Fibroblast of lung (primary cell): Measurements from ENCODE around the gene ATP6V0E1. TPM values are rescaled to one million over a fixed set of nuclear protein-coding genes. Genes with fewer than 3 reads are reported as not detected.

Experiments
- DNase-seq, 2 donors: peaks; one replicate each; pipeline versions ENCODE4 v3.0.0 to v3.0.0-alpha.2; 2010; ENCODE audit warnings: low read depth in 2 of 2
- H2AFZ ChIP-seq: 2 replicates; pipeline ENCODE4 v1.5.1; 2012; ENCODE audit warnings: low read length, control low read depth, inconsistent platforms
- H3K27ac ChIP-seq: 2 replicates; pipeline ENCODE4 v1.5.1; 2011; ENCODE audit warnings: low read length, control low read depth; ENCODE audit not compliant: insufficient read depth
- H3K27me3 ChIP-seq: 2 replicates; pipeline ENCODE4 v1.5.1; 2011; ENCODE audit warnings: mild to moderate bottlenecking, low read length; ENCODE audit not compliant: control insufficient read depth, insufficient read depth
- H3K36me3 ChIP-seq: 2 replicates; pipeline ENCODE4 v1.5.1; 2011; ENCODE audit warnings: low read length; ENCODE audit not compliant: control insufficient read depth, insufficient read depth
- H3K4me1 ChIP-seq: 2 replicates; pipeline ENCODE4 v1.5.1; 2011; ENCODE audit warnings: low read length; ENCODE audit not compliant: control insufficient read depth, insufficient read depth; ENCODE audit errors: extremely low read depth
- H3K4me2 ChIP-seq: 2 replicates; pipeline ENCODE4 v1.5.1; 2011; ENCODE audit warnings: low read length, control low read depth; ENCODE audit not compliant: insufficient read depth; ENCODE audit errors: extremely low read depth
- H3K4me3 ChIP-seq, 4 experiments: fragments of 200-600 bp in 1 of 4; sonication (generic) in 1 of 4; replicated peaks in 1 of 4; 2 replicates each; pipeline ENCODE4 v1.5.1; 2011 to 2016; ENCODE audit warnings: low read length in 4 of 4, low read depth in 3 of 4, mild to moderate bottlenecking in 3 of 4, control low read depth in 2 of 4, inconsistent platforms in 1 of 4, mixed read lengths in 1 of 4; ENCODE audit not compliant: insufficient read depth in 1 of 4; ENCODE audit errors: control extremely low read depth in 1 of 4
- H3K79me2 ChIP-seq: 2 replicates; pipeline ENCODE4 v1.5.1; 2012; ENCODE audit warnings: mild to moderate bottlenecking, low read length, inconsistent platforms; ENCODE audit not compliant: control insufficient read depth, insufficient read depth
- H3K9ac ChIP-seq: 2 replicates; pipeline ENCODE4 v1.5.1; 2011; ENCODE audit warnings: mild to moderate bottlenecking, low read length, control low read depth; ENCODE audit not compliant: insufficient read depth
- H3K9me3 ChIP-seq: 2 replicates; pipeline ENCODE4 v1.5.1; 2012; ENCODE audit warnings: low read depth, low read length; ENCODE audit not compliant: control insufficient read depth, insufficient read depth
- H4K20me1 ChIP-seq: 2 replicates; pipeline ENCODE4 v1.5.1; 2011; ENCODE audit warnings: low read length; ENCODE audit not compliant: control insufficient read depth, insufficient read depth; ENCODE audit errors: extremely low read depth
- EZH2 ChIP-seq: IDR thresholded peaks from 2 replicates; pipeline ENCODE4 v1.5.1; 2012; ENCODE audit warnings: low read length, control low read depth, mild to moderate bottlenecking; ENCODE audit errors: missing control alignments
- polyA plus RNA-seq, 2 donors: library from polyadenylated mRNA; depleted of rRNA in 1 of 2; stranded (reverse) in 1 of 2; unstranded in 1 of 2; fragments of >200 nt; gene quantifications; 2 replicates each; pipeline ENCODE4 v1.2.1, GENCODE V29; 2011 to 2012; ENCODE audit warnings: missing spikeins in 1 of 2
- total RNA-seq: library from RNA; depleted of rRNA; stranded (reverse); fragments of >200 nt; gene quantifications from 2 replicates; pipeline ENCODE4 v1.2.1, GENCODE V29; 2014
- TF ChIP-seq, protein P1 (sequence below), 2 donors: IDR thresholded peaks in 1 of 2; conservative IDR thresholded peaks in 1 of 2; 1 replicate in 1 of 2; 2 replicates in 1 of 2; pipeline ENCODE4 v1.5.1; 2011 to 2012; ENCODE audit warnings: low read length in 2 of 2, control low read depth in 1 of 2, inconsistent platforms in 1 of 2, low read depth in 1 of 2, mild to moderate bottlenecking in 1 of 2

The ATP6V0E1 gene
- total and polyA plus RNA-seq, 2 donors (not counting 1 experiment from before 2014, with no cell fraction given): 377 to 635 TPM

DNA sequence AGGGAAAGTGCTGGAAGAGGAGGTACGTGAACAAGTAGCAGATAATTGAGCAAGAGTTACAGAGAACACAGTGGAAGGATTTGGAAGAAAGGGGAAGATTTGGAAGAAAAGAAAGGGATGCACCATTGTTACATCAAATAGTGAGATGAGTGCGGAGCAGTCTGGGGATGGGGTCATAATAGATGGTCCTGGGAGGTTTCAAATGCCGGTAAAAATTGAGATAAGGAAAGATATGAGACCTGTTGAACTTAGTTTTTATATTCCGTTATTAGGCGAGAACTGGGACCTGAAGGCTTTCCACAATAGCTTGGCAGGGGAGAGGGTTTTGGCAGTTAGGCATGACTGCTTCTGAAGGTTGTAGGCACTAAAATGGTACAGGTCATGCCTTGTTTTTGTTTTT lies 20.9 kb downstream of the ATP6V0E1 start:
- Histone ChIP-seq H3K36me3 (peaks cover 2% of the 10 kb centered on the region), H3K4me1 (peaks cover 4% of the 10 kb centered on the region), H3K9me3 (no peaks in the 10 kb centered on the region), H4K20me1 (no peaks in the 10 kb centered on the region), H3K4me2 (no peak overlapping the region), H3K4me3 (no peak overlapping the region), H2AFZ (no peak overlapping the region), H3K9ac (no peak overlapping the region), H3K27ac (no peak overlapping the region), H3K79me2 (peaks cover 49% of the 10 kb centered on the region), H3K27me3 (no peaks in the 10 kb centered on the region)
- no peak for TF ChIP-seq EZH2
- TF ChIP-seq, protein P1, sequence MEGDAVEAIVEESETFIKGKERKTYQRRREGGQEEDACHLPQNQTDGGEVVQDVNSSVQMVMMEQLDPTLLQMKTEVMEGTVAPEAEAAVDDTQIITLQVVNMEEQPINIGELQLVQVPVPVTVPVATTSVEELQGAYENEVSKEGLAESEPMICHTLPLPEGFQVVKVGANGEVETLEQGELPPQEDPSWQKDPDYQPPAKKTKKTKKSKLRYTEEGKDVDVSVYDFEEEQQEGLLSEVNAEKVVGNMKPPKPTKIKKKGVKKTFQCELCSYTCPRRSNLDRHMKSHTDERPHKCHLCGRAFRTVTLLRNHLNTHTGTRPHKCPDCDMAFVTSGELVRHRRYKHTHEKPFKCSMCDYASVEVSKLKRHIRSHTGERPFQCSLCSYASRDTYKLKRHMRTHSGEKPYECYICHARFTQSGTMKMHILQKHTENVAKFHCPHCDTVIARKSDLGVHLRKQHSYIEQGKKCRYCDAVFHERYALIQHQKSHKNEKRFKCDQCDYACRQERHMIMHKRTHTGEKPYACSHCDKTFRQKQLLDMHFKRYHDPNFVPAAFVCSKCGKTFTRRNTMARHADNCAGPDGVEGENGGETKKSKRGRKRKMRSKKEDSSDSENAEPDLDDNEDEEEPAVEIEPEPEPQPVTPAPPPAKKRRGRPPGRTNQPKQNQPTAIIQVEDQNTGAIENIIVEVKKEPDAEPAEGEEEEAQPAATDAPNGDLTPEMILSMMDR (conservative IDR thresholded peaks at IDR 0.05 in 1 of 2, IDR thresholded peaks at IDR 0.05 in 1 of 2; ENCODE audit: low read depth in 1 of 2, low read length in 2 of 2): no peak
- DNase-seq: no peak

DNA sequence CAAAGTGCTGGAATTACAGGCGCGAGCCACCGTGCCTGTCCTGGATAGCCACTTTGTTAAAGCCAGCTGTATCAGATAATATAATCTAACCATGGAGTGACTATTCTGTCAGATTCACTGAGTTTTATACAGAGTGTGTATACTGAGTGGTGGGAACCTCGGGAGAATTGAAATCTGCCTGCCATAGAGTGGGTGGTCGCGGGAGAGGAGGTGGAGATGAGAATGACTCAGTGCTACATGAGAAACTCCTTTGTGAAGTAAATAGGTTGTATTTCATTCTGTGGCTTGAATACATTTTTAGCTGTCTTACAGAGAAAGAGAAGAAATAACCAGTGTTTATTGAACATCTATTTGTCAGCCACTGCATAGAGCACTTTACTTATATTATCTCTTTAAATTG lies 26.4 kb downstream of the ATP6V0E1 start:
- DNase-seq: peak; percentile 33 to 34
- H3K4me2 ChIP-seq: no peak overlapping the region
- H2AFZ ChIP-seq: no peak overlapping the region
- H3K27me3 ChIP-seq: no peaks in the 10 kb centered on the region
- H3K9me3 ChIP-seq: no peaks in the 10 kb centered on the region
- no peaks in the 10 kb centered on the region for H4K20me1 ChIP-seq
- no peak overlapping the region for H3K4me3 ChIP-seq
- no peak overlapping the region for H3K9ac ChIP-seq
- no peaks in the 10 kb centered on the region for H3K36me3 ChIP-seq
- peaks cover 4% of the 10 kb centered on the region for H3K4me1 ChIP-seq
- peaks cover 41% of the 10 kb centered on the region for H3K79me2 ChIP-seq
- TF ChIP-seq, protein P1 (conservative IDR thresholded peaks at IDR 0.05 in 1 of 2, IDR thresholded peaks at IDR 0.05 in 1 of 2; ENCODE audit: low read depth in 1 of 2, low read length in 2 of 2): no peak
- TF ChIP-seq EZH2: no peak
- H3K27ac ChIP-seq: no peak overlapping the region

DNA sequence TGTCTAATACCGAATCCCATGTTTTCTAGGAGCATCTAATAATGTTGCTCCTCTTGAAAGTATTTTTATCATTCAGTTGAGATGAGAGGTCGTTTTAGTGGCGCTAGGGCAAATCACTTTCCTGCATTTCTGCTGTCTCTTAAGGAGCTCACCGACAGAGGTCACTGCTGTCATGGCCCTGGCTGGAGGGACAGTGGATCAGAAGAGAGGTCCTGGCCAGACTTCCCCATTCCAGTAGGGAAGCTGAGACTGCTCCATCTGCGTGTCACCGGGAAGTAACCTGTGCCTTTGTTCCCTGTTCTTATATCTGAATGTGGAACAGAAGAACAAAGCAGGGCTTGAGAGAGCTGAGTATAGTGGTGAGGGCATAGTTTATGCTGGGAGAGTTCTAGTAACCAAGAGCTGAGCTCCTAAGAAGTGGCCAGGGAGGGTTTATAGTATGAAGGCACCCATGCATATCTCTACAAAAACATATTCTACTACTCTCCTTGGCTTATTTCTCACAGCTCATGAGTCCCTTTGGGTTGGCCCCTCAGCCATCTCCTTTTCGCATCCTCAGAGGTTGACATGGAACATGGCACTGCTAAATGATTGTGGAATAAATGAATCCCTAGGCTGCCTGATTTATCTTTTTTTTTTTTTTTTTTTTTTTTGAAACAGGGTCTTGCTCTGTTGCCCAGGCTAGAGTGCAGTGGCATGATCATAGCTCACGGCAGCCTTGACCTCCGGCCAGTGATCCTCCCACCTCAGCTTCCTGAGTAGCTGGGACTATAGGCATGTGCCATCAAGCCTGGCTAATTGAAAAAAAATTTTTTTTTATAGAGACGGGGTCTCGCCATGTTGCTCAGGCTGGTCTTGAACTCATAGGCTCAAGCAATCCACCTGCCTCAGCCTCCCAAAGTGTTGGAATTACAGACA lies 27.2 kb downstream of the ATP6V0E1 start:
- peak; percentile 25 to 31 for DNase-seq
- H3K9ac ChIP-seq: no peak overlapping the region
- no peak overlapping the region for H3K4me3 ChIP-seq
- no peaks in the 10 kb centered on the region for H3K36me3 ChIP-seq
- H3K9me3 ChIP-seq: no peaks in the 10 kb centered on the region
- no peaks in the 10 kb centered on the region for H4K20me1 ChIP-seq
- no peak overlapping the region for H3K27ac ChIP-seq
- peaks cover 44% of the 10 kb centered on the region for H3K79me2 ChIP-seq
- H3K4me1 ChIP-seq: peaks cover 4% of the 10 kb centered on the region
- H3K27me3 ChIP-seq: no peaks in the 10 kb centered on the region
- no peak overlapping the region for H3K4me2 ChIP-seq
- TF ChIP-seq EZH2: no peak
- TF ChIP-seq, protein P1 (conservative IDR thresholded peaks at IDR 0.05 in 1 of 2, IDR thresholded peaks at IDR 0.05 in 1 of 2; ENCODE audit: low read depth in 1 of 2, low read length in 2 of 2): peak; percentile 26 to 29
- H2AFZ ChIP-seq: no peak overlapping the region
